HEK293 (cell line): ENCODE measurements around the gene SLAMF9.

Experiments used
- CTCF ChIP-seq: fragments of 450-650 bp; formaldehyde crosslinking; IDR thresholded peaks from 2 replicates; pipeline ENCODE4 v1.5.1; 2016; ENCODE audit warnings: missing biosample characterization, missing genetic modification characterization
- GLIS2 ChIP-seq: fragments of 450-650 bp; formaldehyde crosslinking; IDR thresholded peaks from 2 replicates; pipeline ENCODE4 v1.5.1; 2016; ENCODE audit warnings: missing biosample characterization, missing genetic modification characterization
- PRDM4 ChIP-seq: fragments of 450-650 bp; formaldehyde crosslinking; IDR thresholded peaks from 2 replicates; pipeline ENCODE4 v1.5.1; 2017; ENCODE audit warnings: missing biosample characterization, missing genetic modification characterization
- ZFP3 ChIP-seq: fragments of 450-650 bp; formaldehyde crosslinking; IDR thresholded peaks from 2 replicates; pipeline ENCODE4 v1.5.1; 2016; ENCODE audit warnings: low read depth, missing biosample characterization, missing genetic modification characterization
- ZNF18 ChIP-seq: fragments of 450-650 bp; formaldehyde crosslinking; IDR thresholded peaks from 2 replicates; pipeline ENCODE4 v1.5.1; 2016; ENCODE audit warnings: missing biosample characterization, missing genetic modification characterization

- TF ChIP-seq GLIS2 (tag by site-specific recombination) (no peak), ZNF18 (tag by site-specific recombination) (no peak), PRDM4 (no peak), CTCF (no peak), ZFP3 (tag by site-specific recombination) (no peak)
Observed at GRCh38 chr1:159902541-159902940, 51.5 kb downstream of the SLAMF9 start.
